ENCODE measurements around the gene PBX4. TPM values are rescaled to one million over a fixed set of nuclear protein-coding genes. Genes with fewer than 3 reads are reported as not detected.

PBX4 gene
- total and polyA plus RNA-seq, 2 experiments from 2014 or later: 0.32 to 0.63 TPM

GRCh38 chr19:19543640-19544039 is 74.8 kb downstream of the PBX4 start:
- no peak overlapping the region for H2AFZ ChIP-seq
- H3K9me3 ChIP-seq (ENCODE audit: low read depth): no peaks in the 10 kb centered on the region
- WGBS, 2 experiments (ENCODE audit: low coverage in 1 of 2, low lambda C conversion rate in 2 of 2, missing lambda C conversion rate in 2 of 2): 93 to 96% methylated on average over 19 of the region's 19 CpGs
- in situ Hi-C loops (cut with MboI): loop anchor here (25.0 kb wide), 2 partner anchors 394 to 694 kb away; no protein-coding TSS in a partner anchor
- H3F3A ChIP-seq (ENCODE audit: insufficient read depth): no peaks in the 10 kb centered on the region
- no peaks in the 10 kb centered on the region for H3K4me1 ChIP-seq (ENCODE audit: insufficient read depth)
- no peaks in the 10 kb centered on the region for H3K36me3 ChIP-seq (ENCODE audit: low read depth)
- TF ChIP-seq EZH2 (IDR thresholded peaks at IDR 0.05; ENCODE audit: insufficient read depth, poor library complexity, severe bottlenecking): no peak
- TF ChIP-seq EZH2phosphoT487 (IDR thresholded peaks at IDR 0.05; ENCODE audit: insufficient read depth, low read depth): no peak
- H3K27ac ChIP-seq: no peak overlapping the region
- H3K4me3 ChIP-seq: no peak overlapping the region
- no peaks in the 10 kb centered on the region for H3K27me3 ChIP-seq (replicated peaks; ENCODE audit: insufficient read depth)
- no peaks in the 10 kb centered on the region for H3K9me2 ChIP-seq (ENCODE audit: insufficient read depth)
- H3K9ac ChIP-seq: no peak overlapping the region
- H3K4me2 ChIP-seq (ENCODE audit: unreplicated experiment): no peak overlapping the region
- DNase-seq: no peak
- H3K79me2 ChIP-seq (ENCODE audit: insufficient read depth): no peaks in the 10 kb centered on the region
- no peaks in the 10 kb centered on the region for H4K20me1 ChIP-seq (ENCODE audit: insufficient read depth)

GRCh38 chr19:19543101-19543500 is 75.4 kb downstream of the PBX4 start:
- H4K20me1 ChIP-seq (ENCODE audit: insufficient read depth): no peaks in the 10 kb centered on the region
- no peaks in the 10 kb centered on the region for H3K36me3 ChIP-seq (ENCODE audit: low read depth)
- H3F3A ChIP-seq (ENCODE audit: insufficient read depth): no peaks in the 10 kb centered on the region
- H3K4me2 ChIP-seq (ENCODE audit: unreplicated experiment): no peak overlapping the region
- no peak for DNase-seq
- no peaks in the 10 kb centered on the region for H3K9me3 ChIP-seq (ENCODE audit: low read depth)
- H3K9me2 ChIP-seq (ENCODE audit: insufficient read depth): no peaks in the 10 kb centered on the region
- no peak overlapping the region for H3K9ac ChIP-seq
- no peak overlapping the region for H3K27ac ChIP-seq
- H3K4me3 ChIP-seq: no peak overlapping the region
- in situ Hi-C loops (cut with MboI): loop anchor here (25.0 kb wide), 2 partner anchors 394 to 694 kb away; no protein-coding TSS in a partner anchor
- 91 to 92% methylated on average over 13 of the region's 13 CpGs for WGBS, 2 experiments (ENCODE audit: low coverage in 1 of 2, low lambda C conversion rate in 2 of 2, missing lambda C conversion rate in 2 of 2)
- H2AFZ ChIP-seq: no peak overlapping the region
- no peak for TF ChIP-seq EZH2phosphoT487 (IDR thresholded peaks at IDR 0.05; ENCODE audit: insufficient read depth, low read depth)
- no peak for TF ChIP-seq EZH2 (IDR thresholded peaks at IDR 0.05; ENCODE audit: insufficient read depth, poor library complexity, severe bottlenecking)
- no peaks in the 10 kb centered on the region for H3K27me3 ChIP-seq (replicated peaks; ENCODE audit: insufficient read depth)
- no peaks in the 10 kb centered on the region for H3K4me1 ChIP-seq (ENCODE audit: insufficient read depth)
- no peaks in the 10 kb centered on the region for H3K79me2 ChIP-seq (ENCODE audit: insufficient read depth)

GRCh38 chr19:19542507-19542906 is 76.0 kb downstream of the PBX4 start:
- Histone ChIP-seq H4K20me1 (ENCODE audit: insufficient read depth) (no peaks in the 10 kb centered on the region), H3K36me3 (ENCODE audit: low read depth) (no peaks in the 10 kb centered on the region), H3F3A (ENCODE audit: insufficient read depth) (no peaks in the 10 kb centered on the region), H3K4me1 (ENCODE audit: insufficient read depth) (no peaks in the 10 kb centered on the region), H3K4me2 (ENCODE audit: unreplicated experiment) (no peak overlapping the region), H3K27me3 (replicated peaks; ENCODE audit: insufficient read depth) (no peaks in the 10 kb centered on the region), H3K79me2 (ENCODE audit: insufficient read depth) (no peaks in the 10 kb centered on the region), H3K9me2 (ENCODE audit: insufficient read depth) (no peaks in the 10 kb centered on the region), H3K9me3 (ENCODE audit: low read depth) (no peaks in the 10 kb centered on the region), H3K27ac (no peak overlapping the region), H3K4me3 (no peak overlapping the region), H2AFZ (no peak overlapping the region), H3K9ac (no peak overlapping the region)
- 86 to 89% methylated on average over 12 of the region's 12 CpGs for WGBS, 2 experiments (ENCODE audit: low coverage in 1 of 2, low lambda C conversion rate in 2 of 2, missing lambda C conversion rate in 2 of 2)
- no peak for DNase-seq
- TF ChIP-seq EZH2phosphoT487 (IDR thresholded peaks at IDR 0.05; ENCODE audit: insufficient read depth, low read depth): no peak
- no peak for TF ChIP-seq EZH2 (IDR thresholded peaks at IDR 0.05; ENCODE audit: insufficient read depth, poor library complexity, severe bottlenecking)
- in situ Hi-C loops (cut with MboI): loop anchor here (25.0 kb wide), 2 partner anchors 395 to 695 kb away; no protein-coding TSS in a partner anchor

GRCh38 chr19:19541616-19542015 is 76.9 kb downstream of the PBX4 start:
- H2AFZ ChIP-seq: no peak overlapping the region
- TF ChIP-seq EZH2 (IDR thresholded peaks at IDR 0.05; ENCODE audit: insufficient read depth, poor library complexity, severe bottlenecking) (no peak), EZH2phosphoT487 (IDR thresholded peaks at IDR 0.05; ENCODE audit: insufficient read depth, low read depth) (no peak)
- 56 to 57% methylated on average over 16 of the region's 16 CpGs for WGBS, 2 experiments (ENCODE audit: low coverage in 1 of 2, low lambda C conversion rate in 2 of 2, missing lambda C conversion rate in 2 of 2)
- DNase-seq: no peak
- no peaks in the 10 kb centered on the region for H3K9me2 ChIP-seq (ENCODE audit: insufficient read depth)
- H3K9me3 ChIP-seq (ENCODE audit: low read depth): no peaks in the 10 kb centered on the region
- H3F3A ChIP-seq (ENCODE audit: insufficient read depth): no peaks in the 10 kb centered on the region
- H3K4me1 ChIP-seq (ENCODE audit: insufficient read depth): no peaks in the 10 kb centered on the region
- H3K4me2 ChIP-seq (ENCODE audit: unreplicated experiment): no peak overlapping the region
- in situ Hi-C loops (cut with MboI): loop anchor here (25.0 kb wide), 2 partner anchors 396 to 696 kb away; no protein-coding TSS in a partner anchor
- no peak overlapping the region for H3K4me3 ChIP-seq
- no peaks in the 10 kb centered on the region for H3K27me3 ChIP-seq (replicated peaks; ENCODE audit: insufficient read depth)
- no peak overlapping the region for H3K9ac ChIP-seq
- H3K36me3 ChIP-seq (ENCODE audit: low read depth): no peaks in the 10 kb centered on the region
- no peaks in the 10 kb centered on the region for H4K20me1 ChIP-seq (ENCODE audit: insufficient read depth)
- H3K79me2 ChIP-seq (ENCODE audit: insufficient read depth): no peaks in the 10 kb centered on the region
- no peak overlapping the region for H3K27ac ChIP-seq
